Measurements from ENCODE around the gene ARMC6.

The ARMC6 gene

GRCh38 chr19:19033426-19034203 is at the start of gene ARMC6, which contains the start of gene SUGP2:
Gene ARMC6 (plus strand): TSS chr19:19033603. CDS start chr19:19034210, 607 bp downstream.
Gene SUGP2 (minus strand): TSS chr19:19033517. CDS start chr19:19031071, 2,446 bp downstream.
- TF ChIP-seq TCF12 (IDR thresholded peaks at IDR 0.05; ENCODE audit: low read depth) (peak; percentile 74; the same call in 1 of the 2 replicates), TAF1 (IDR thresholded peaks at IDR 0.05; ENCODE audit: low read depth) (peak; percentile 38; the same call in 1 of the 2 replicates), EGR1 (IDR thresholded peaks at IDR 0.05) (0 out of 2 replicates have a peak, but pooled peaks have one; percentile 24), YY1 (IDR thresholded peaks at IDR 0.05; ENCODE audit: low read depth) (0 out of 2 replicates have a peak, but pooled peaks have one; percentile 20), FOXM1 (IDR thresholded peaks at IDR 0.05; ENCODE audit: borderline replicate concordance, low read depth) (no peak), REST (IDR thresholded peaks at IDR 0.05; ENCODE audit: low read depth) (no peak), TEAD4 (IDR thresholded peaks at IDR 0.05) (peak; percentile 39; the same call in 1 of the 2 replicates), RAD21 (IDR thresholded peaks at IDR 0.05; ENCODE audit: low read depth) (no peak), CREB1 (IDR thresholded peaks at IDR 0.05; ENCODE audit: low read depth) (no peak), ZBTB7A (IDR thresholded peaks at IDR 0.05; ENCODE audit: low read depth) (peak; percentile 70; the same call in 1 of the 2 replicates), MAX (IDR thresholded peaks at IDR 0.05) (peak; percentile 100), USF1 (IDR thresholded peaks at IDR 0.05) (peak; percentile 80), CEBPB (IDR thresholded peaks at IDR 0.05) (peak; percentile 91), NFIC (IDR thresholded peaks at IDR 0.05) (no peak), EP300 (IDR thresholded peaks at IDR 0.05; ENCODE audit: borderline replicate concordance) (no peak; the same call in 1 of the 2 replicates)

DNA sequence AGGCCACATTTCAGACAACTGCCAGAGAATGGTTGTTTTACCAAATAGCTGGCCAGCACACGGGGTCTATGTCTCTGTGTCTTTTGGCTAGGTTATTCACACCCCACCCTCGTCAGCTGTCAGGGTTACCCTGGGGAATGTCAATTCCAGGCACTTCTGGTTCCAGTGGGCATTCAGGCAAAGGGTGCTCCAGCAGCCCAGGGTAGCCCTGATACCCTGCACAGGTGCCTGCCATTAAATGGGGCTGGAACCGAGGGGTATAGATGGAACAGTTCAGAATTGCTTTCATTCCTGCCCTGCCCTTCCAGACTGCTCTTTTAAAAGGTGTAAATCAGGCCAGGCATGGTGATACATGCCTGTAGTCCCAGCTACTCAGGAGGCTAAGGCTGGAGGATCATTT is 49.2 kb upstream of the ARMC6 start:
- no peak for TF ChIP-seq ZBTB7A (IDR thresholded peaks at IDR 0.05; ENCODE audit: low read depth)
- TF ChIP-seq CREB1 (IDR thresholded peaks at IDR 0.05; ENCODE audit: low read depth) = no peak
- TF ChIP-seq NFIC (IDR thresholded peaks at IDR 0.05) = no peak
- no peak for TF ChIP-seq USF1 (IDR thresholded peaks at IDR 0.05)
- TF ChIP-seq RAD21 (IDR thresholded peaks at IDR 0.05; ENCODE audit: low read depth) = no peak
- TF ChIP-seq MAX (IDR thresholded peaks at IDR 0.05) = no peak
- TF ChIP-seq FOXM1 (IDR thresholded peaks at IDR 0.05; ENCODE audit: borderline replicate concordance, low read depth) = no peak

DNA sequence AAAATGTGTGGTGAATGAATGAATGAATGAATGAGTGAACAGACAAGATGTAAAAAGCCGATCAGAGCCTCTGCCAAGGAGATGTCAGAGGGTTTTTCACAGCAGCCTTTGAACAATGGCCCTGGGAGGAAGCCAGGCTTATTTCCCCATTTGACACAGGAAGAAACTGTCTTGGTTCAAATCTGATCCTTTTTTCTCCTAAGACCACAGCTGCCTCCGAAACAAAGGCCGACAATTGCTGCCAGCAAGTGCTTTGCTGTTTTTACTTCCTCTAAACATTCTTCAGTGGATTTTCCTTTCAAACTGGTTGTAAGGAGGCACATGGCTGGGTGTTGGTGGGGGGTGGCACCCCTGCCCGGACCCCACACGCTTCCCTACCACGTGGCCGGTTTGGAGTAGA is 48.1 kb upstream of the ARMC6 start:
- no peak for TF ChIP-seq MAX (IDR thresholded peaks at IDR 0.05)

DNA sequence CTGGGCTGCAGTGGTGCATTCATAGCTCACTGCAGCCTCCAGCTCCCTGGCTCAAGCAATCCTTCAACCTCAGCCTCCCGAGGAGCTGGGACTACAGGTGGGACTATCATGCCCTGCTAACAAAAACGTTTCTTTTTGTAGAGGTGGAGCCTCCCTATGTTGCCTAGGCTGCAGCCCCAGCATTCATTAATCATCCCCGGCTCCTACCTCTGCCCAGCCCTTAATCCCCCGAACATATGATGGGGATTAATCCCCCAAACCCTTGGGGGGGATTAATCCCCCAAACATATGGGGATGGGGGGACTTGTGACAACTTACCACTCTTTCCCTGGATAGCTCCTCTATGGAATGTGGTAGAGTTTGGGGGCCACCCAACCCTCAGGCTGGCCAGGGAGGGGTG is 45.9 kb upstream of the ARMC6 start:
- TF ChIP-seq CEBPB (IDR thresholded peaks at IDR 0.05) = no peak
- no peak for TF ChIP-seq EGR1 (IDR thresholded peaks at IDR 0.05)
- no peak for TF ChIP-seq EP300 (IDR thresholded peaks at IDR 0.05; ENCODE audit: borderline replicate concordance)
- no peak for TF ChIP-seq NFIC (IDR thresholded peaks at IDR 0.05)
- TF ChIP-seq TEAD4 (IDR thresholded peaks at IDR 0.05) = no peak

GRCh38 chr19:18989316-18989715 is 44.1 kb upstream of the ARMC6 start:
- TF ChIP-seq FOXM1 (IDR thresholded peaks at IDR 0.05; ENCODE audit: borderline replicate concordance, low read depth) = no peak
- TF ChIP-seq NFIC (IDR thresholded peaks at IDR 0.05) = no peak
- no peak for TF ChIP-seq CEBPB (IDR thresholded peaks at IDR 0.05)
- no peak for TF ChIP-seq RAD21 (IDR thresholded peaks at IDR 0.05; ENCODE audit: low read depth)

- TF ChIP-seq MAX (IDR thresholded peaks at IDR 0.05) (no peak), YY1 (IDR thresholded peaks at IDR 0.05; ENCODE audit: low read depth) (no peak)
These were observed 43.2 kb upstream of the ARMC6 start for GRCh38 chr19:18990128-18990708.

DNA sequence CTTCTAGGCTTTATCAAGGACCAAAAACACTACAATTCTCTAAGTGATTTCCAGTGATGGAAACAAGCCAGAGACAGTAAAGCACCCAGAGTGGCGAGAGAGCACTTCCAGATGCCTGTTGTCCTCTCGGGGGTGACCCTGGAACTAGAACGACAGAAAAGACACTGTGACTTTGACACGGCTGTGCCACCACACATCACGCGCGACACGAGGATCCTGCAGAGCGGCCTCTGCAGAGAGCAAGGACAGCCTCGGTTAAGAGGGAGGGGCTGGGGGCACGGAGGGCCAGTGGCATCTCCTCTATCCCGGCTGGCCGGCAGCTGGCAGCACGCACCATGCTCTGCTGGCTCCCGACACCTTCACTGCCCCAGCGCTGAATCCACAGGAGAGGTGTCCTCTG is 42.4 kb upstream of the ARMC6 start:
- no peak for TF ChIP-seq FOXM1 (IDR thresholded peaks at IDR 0.05; ENCODE audit: borderline replicate concordance, low read depth)
- no peak for TF ChIP-seq YY1 (IDR thresholded peaks at IDR 0.05; ENCODE audit: low read depth)
- no peak for TF ChIP-seq EGR1 (IDR thresholded peaks at IDR 0.05)
- no peak for TF ChIP-seq NFIC (IDR thresholded peaks at IDR 0.05)
- TF ChIP-seq CREB1 (IDR thresholded peaks at IDR 0.05; ENCODE audit: low read depth) = no peak
- no peak for TF ChIP-seq RAD21 (IDR thresholded peaks at IDR 0.05; ENCODE audit: low read depth)
- TF ChIP-seq MAX (IDR thresholded peaks at IDR 0.05) = no peak
- no peak for TF ChIP-seq CEBPB (IDR thresholded peaks at IDR 0.05)
- TF ChIP-seq TEAD4 (IDR thresholded peaks at IDR 0.05) = no peak
- TF ChIP-seq TCF12 (IDR thresholded peaks at IDR 0.05; ENCODE audit: low read depth) = no peak
- no peak for TF ChIP-seq EP300 (IDR thresholded peaks at IDR 0.05; ENCODE audit: borderline replicate concordance)
- no peak for TF ChIP-seq USF1 (IDR thresholded peaks at IDR 0.05)
- TF ChIP-seq TAF1 (IDR thresholded peaks at IDR 0.05; ENCODE audit: low read depth) = no peak
- no peak for TF ChIP-seq REST (IDR thresholded peaks at IDR 0.05; ENCODE audit: low read depth)
- no peak for TF ChIP-seq ZBTB7A (IDR thresholded peaks at IDR 0.05; ENCODE audit: low read depth)
